Hypothalamus (tissue), 51 donors: ENCODE results near the gene NDUFB5.
A peak's percentile ranks its signal among the peaks of the same experiment; 100 is the strongest.
"Not testable (repeated sequence)": the region's sequence is repeated elsewhere in the genome, so short reads cannot be mapped to it uniquely, and the experiment has no call there.

Source experiments
- DNase-seq, 51 donors: peaks; one replicate each; lab custom pipeline; 2025; lab: John Stamatoyannopoulos, UW

The NDUFB5 gene

GRCh38 chr3:179624451-179624850 lies 19.9 kb downstream of the NDUFB5 start:
- no peak for DNase-seq

GRCh38 chr3:179630753-179631451 lies 26.3 kb downstream of the NDUFB5 start:
- DNase-seq: no peak

GRCh38 chr3:179640469-179640868 lies 35.9 kb downstream of the NDUFB5 start:
- no peak for DNase-seq

- DNase-seq: no peak
Measured at GRCh38 chr3:179642871-179643270, 38.3 kb downstream of the NDUFB5 start.

GRCh38 chr3:179643837-179644236 lies 39.2 kb downstream of the NDUFB5 start:
- DNase-seq: not testable (repeated sequence)

GRCh38 chr3:179646177-179646576 lies 41.6 kb downstream of the NDUFB5 start:
- no peak for DNase-seq

GRCh38 chr3:179651687-179652446 lies 47.3 kb downstream of the NDUFB5 start:
- peak in 3 of 51 donors; percentile 33 to 72 (median 63) for DNase-seq

- peak in 50 of 51 donors; percentile 32 to 91 (median 72) for DNase-seq
Measured at GRCh38 chr3:179652447-179653095, 48.0 kb downstream of the NDUFB5 start, which contains the start of gene USP13. TSS of gene USP13 (plus strand) at chr3:179653040. CDS start at chr3:179653226, 186 bp downstream.

GRCh38 chr3:179653096-179653797 lies 48.7 kb downstream of the NDUFB5 start:
- peak in 49 of 51 donors; percentile 16 to 85 (median 68) for DNase-seq

GRCh38 chr3:179655236-179655635 lies 50.6 kb downstream of the NDUFB5 start:
- no peak for DNase-seq

- DNase-seq: no peak
Measured at GRCh38 chr3:179658606-179659005, 54.0 kb downstream of the NDUFB5 start.

- DNase-seq: no peak
Measured at GRCh38 chr3:179660872-179661271, 56.3 kb downstream of the NDUFB5 start.

- no peak for DNase-seq
Measured at GRCh38 chr3:179661777-179662176, 57.2 kb downstream of the NDUFB5 start.

- DNase-seq: no peak
Measured at GRCh38 chr3:179663093-179663492, 58.5 kb downstream of the NDUFB5 start.

GRCh38 chr3:179666030-179666429 lies 61.4 kb downstream of the NDUFB5 start:
- DNase-seq: no peak

GRCh38 chr3:179666436-179667035 lies 61.9 kb downstream of the NDUFB5 start:
- DNase-seq: peak in 34 of 51 donors; percentile 2 to 67 (median 32)

- no peak for DNase-seq
Measured at GRCh38 chr3:179668429-179668828, 63.8 kb downstream of the NDUFB5 start.

- DNase-seq: no peak
Measured at GRCh38 chr3:179670311-179670710, 65.7 kb downstream of the NDUFB5 start.

- DNase-seq: no peak
Measured at GRCh38 chr3:179671309-179671708, 66.7 kb downstream of the NDUFB5 start.

GRCh38 chr3:179671747-179672242 lies 67.2 kb downstream of the NDUFB5 start:
- DNase-seq: no peak
